ENCODE results near the gene FBLN1.

GRCh38 chr22:45473626-45474237, 29.0 kb upstream of the FBLN1 start:
- no peak for TF ChIP-seq CTCF (IDR thresholded peaks at IDR 0.05)
- no peak for TF ChIP-seq POLR2A (IDR thresholded peaks at IDR 0.05)
